Kidney capillary endothelial cell (primary cell): ENCODE measurements around the gene MX2.

Source experiments
- DNase-seq: peaks from one replicate; pipeline ENCODE4 v3.0.0-alpha.2; 2018; ENCODE audit warnings: low spot score

Gene MX2

GRCh38 chr21:41438425-41439113, 76.7 kb downstream of the MX2 start:
- no peak for DNase-seq

- DNase-seq, result no peak
Observed at GRCh38 chr21:41439248-41439647, 77.4 kb downstream of the MX2 start.

GRCh38 chr21:41441546-41441945, 79.7 kb downstream of the MX2 start:
- DNase-seq, result no peak

- DNase-seq, result no peak
Observed at GRCh38 chr21:41442481-41443186, 80.8 kb downstream of the MX2 start.

- no peak for DNase-seq
Observed at GRCh38 chr21:41443562-41443961, 81.7 kb downstream of the MX2 start.

GRCh38 chr21:41444703-41445464, 83.1 kb downstream of the MX2 start:
- no peak for DNase-seq

GRCh38 chr21:41445465-41445862, 83.6 kb downstream of the MX2 start:
- DNase-seq, result no peak

- DNase-seq, result no peak
Observed at GRCh38 chr21:41446586-41446985, 84.8 kb downstream of the MX2 start.

- no peak for DNase-seq
Observed at GRCh38 chr21:41447356-41447755, 85.5 kb downstream of the MX2 start.

GRCh38 chr21:41449613-41450012, 87.8 kb downstream of the MX2 start:
- DNase-seq, result no peak

- DNase-seq, result no peak
Observed at GRCh38 chr21:41451753-41452676, 90.2 kb downstream of the MX2 start.

- no peak for DNase-seq
Observed at GRCh38 chr21:41453198-41453597, 91.4 kb downstream of the MX2 start.

- no peak for DNase-seq
Observed at GRCh38 chr21:41453761-41454160, 91.9 kb downstream of the MX2 start.

GRCh38 chr21:41458121-41458520, 96.3 kb downstream of the MX2 start:
- DNase-seq, result no peak

GRCh38 chr21:41458559-41458958, 96.7 kb downstream of the MX2 start:
- DNase-seq, result no peak
